Stimulated activated CD4-positive, alpha-beta T cell treated with anti-CD3 and anti-CD28 coated beads, Interleukin-4, amount 100 ng/mL, for 24 hours (primary cell): ENCODE results near the gene DNAH10.

Source experiments
- DNase-seq: peaks from one replicate; pipeline ENCODE4 v3.0.0-alpha.2; 2020

Gene DNAH10

GRCh38 chr12:123891011-123891410 is 128.9 kb downstream of the DNAH10 start:
- DNase-seq = no peak

GRCh38 chr12:123891516-123892179 is 129.5 kb downstream of the DNAH10 start:
- DNase-seq = no peak

GRCh38 chr12:123892180-123892559 is 130.1 kb downstream of the DNAH10 start:
- no peak for DNase-seq

GRCh38 chr12:123892853-123893252 is 130.8 kb downstream of the DNAH10 start:
- DNase-seq = no peak

GRCh38 chr12:123893276-123893675 is 131.2 kb downstream of the DNAH10 start:
- DNase-seq = no peak

GRCh38 chr12:123894823-123895345 is 132.8 kb downstream of the DNAH10 start:
- no peak for DNase-seq

- DNase-seq = no peak
These were observed 133.3 kb downstream of the DNAH10 start for GRCh38 chr12:123895451-123895850.

- no peak for DNase-seq
These were observed 134.7 kb downstream of the DNAH10 start for GRCh38 chr12:123896767-123897166.

- DNase-seq = no peak
These were observed 135.1 kb downstream of the DNAH10 start for GRCh38 chr12:123897221-123897620.

- DNase-seq = no peak
These were observed 136.6 kb downstream of the DNAH10 start for GRCh38 chr12:123898673-123899072.

- DNase-seq = no peak
These were observed 137.3 kb downstream of the DNAH10 start for GRCh38 chr12:123899368-123899767.

- no peak for DNase-seq
These were observed 138.8 kb downstream of the DNAH10 start for GRCh38 chr12:123900871-123901376.

- DNase-seq = no peak
These were observed 140.7 kb downstream of the DNAH10 start for GRCh38 chr12:123902821-123903220.

- DNase-seq = no peak
These were observed 141.4 kb downstream of the DNAH10 start for GRCh38 chr12:123903301-123904065.

GRCh38 chr12:123905319-123905925 is 143.3 kb downstream of the DNAH10 start:
- DNase-seq = peak; percentile 78

GRCh38 chr12:123906711-123907420 is 144.8 kb downstream of the DNAH10 start:
- DNase-seq = no peak

- DNase-seq = no peak
These were observed 145.8 kb downstream of the DNAH10 start for GRCh38 chr12:123907726-123908476.

GRCh38 chr12:123908884-123909725 is 147.0 kb downstream of the DNAH10 start:
- no peak for DNase-seq

GRCh38 chr12:123910057-123910456 is 148.0 kb downstream of the DNAH10 start:
- no peak for DNase-seq

- DNase-seq = no peak
These were observed 148.7 kb downstream of the DNAH10 start for GRCh38 chr12:123910761-123911193.
